ENCODE measurements around the gene PGBD2. TPM values are rescaled to one million over a fixed set of nuclear protein-coding genes. Genes with fewer than 3 reads are reported as not detected.
"Not testable (repeated sequence)": the region's sequence is repeated elsewhere in the genome, so short reads cannot be mapped to it uniquely, and the experiment has no call there.

PGBD2 gene
- total RNA-seq, 1 donor from 2014 or later, result 4.6 TPM

- no peak for DNase-seq (ENCODE audit: low read depth, low spot score)
Observed at GRCh38 chr1:248886237-248886895, 19.7 kb upstream of the PGBD2 start.

- not testable (repeated sequence) for DNase-seq (ENCODE audit: low read depth, low spot score)
Observed at GRCh38 chr1:248889914-248890243, 16.2 kb upstream of the PGBD2 start.

GRCh38 chr1:248890549-248891498, 15.2 kb upstream of the PGBD2 start:
- DNase-seq (ENCODE audit: low read depth, low spot score), result no peak

GRCh38 chr1:248891758-248892157, 14.3 kb upstream of the PGBD2 start:
- DNase-seq (ENCODE audit: low read depth, low spot score), result no peak

- DNase-seq (ENCODE audit: low read depth, low spot score), result no peak
Observed at GRCh38 chr1:248892590-248892989, 13.4 kb upstream of the PGBD2 start.

GRCh38 chr1:248894837-248895236, 11.2 kb upstream of the PGBD2 start:
- no peak for DNase-seq (ENCODE audit: low read depth, low spot score)

GRCh38 chr1:248897412-248898337, 8.4 kb upstream of the PGBD2 start:
- DNase-seq (ENCODE audit: low read depth, low spot score), result no peak

GRCh38 chr1:248900637-248901036, 5.4 kb upstream of the PGBD2 start:
- no peak for DNase-seq (ENCODE audit: low read depth, low spot score)

- DNase-seq (ENCODE audit: low read depth, low spot score), result no peak
Observed at GRCh38 chr1:248901578-248901977, 4.5 kb upstream of the PGBD2 start.

GRCh38 chr1:248904437-248905216, 1.4 kb upstream of the PGBD2 start:
- DNase-seq (ENCODE audit: low read depth, low spot score), result no peak

- DNase-seq (ENCODE audit: low read depth, low spot score), result no peak
Observed at GRCh38 chr1:248905662-248906008, 400 bp upstream of the PGBD2 start.

GRCh38 chr1:248906753-248907661, 972 bp downstream of the PGBD2 start:
- no peak for DNase-seq (ENCODE audit: low read depth, low spot score)

- no peak for DNase-seq (ENCODE audit: low read depth, low spot score)
Observed at GRCh38 chr1:248910761-248911160, 4.7 kb downstream of the PGBD2 start.

- DNase-seq (ENCODE audit: low read depth, low spot score), result no peak
Observed at GRCh38 chr1:248913933-248914332, 7.9 kb downstream of the PGBD2 start.

- DNase-seq (ENCODE audit: low read depth, low spot score), result no peak
Observed at GRCh38 chr1:248914796-248915381, 8.9 kb downstream of the PGBD2 start.

GRCh38 chr1:248918131-248918530, 12.1 kb downstream of the PGBD2 start:
- no peak for DNase-seq (ENCODE audit: low read depth, low spot score)

GRCh38 chr1:248923352-248924338, 17.6 kb downstream of the PGBD2 start:
- no peak for DNase-seq (ENCODE audit: low read depth, low spot score)
